NB4 (cell line): ENCODE measurements around the gene UTP25.

ENCODE experiments used
- MAX ChIP-seq: IDR thresholded peaks from 2 replicates; pipeline ENCODE4 v1.6.1; 2011; ENCODE audit warnings: low read depth, low read length
- MYC ChIP-seq: IDR thresholded peaks from 2 replicates; pipeline ENCODE4 v1.6.1; 2011; ENCODE audit warnings: low read depth, low read length
- POLR2A ChIP-seq: IDR thresholded peaks from 2 replicates; pipeline ENCODE4 v1.6.1; 2011; ENCODE audit warnings: mild to moderate bottlenecking; ENCODE audit not compliant: insufficient read length; ENCODE audit errors: extremely low read depth
- TF ChIP-seq, protein P1 (sequence below): IDR thresholded peaks from one replicate; pipeline ENCODE4 v1.5.1; 2012; ENCODE audit warnings: low read depth, low read length

DNA sequence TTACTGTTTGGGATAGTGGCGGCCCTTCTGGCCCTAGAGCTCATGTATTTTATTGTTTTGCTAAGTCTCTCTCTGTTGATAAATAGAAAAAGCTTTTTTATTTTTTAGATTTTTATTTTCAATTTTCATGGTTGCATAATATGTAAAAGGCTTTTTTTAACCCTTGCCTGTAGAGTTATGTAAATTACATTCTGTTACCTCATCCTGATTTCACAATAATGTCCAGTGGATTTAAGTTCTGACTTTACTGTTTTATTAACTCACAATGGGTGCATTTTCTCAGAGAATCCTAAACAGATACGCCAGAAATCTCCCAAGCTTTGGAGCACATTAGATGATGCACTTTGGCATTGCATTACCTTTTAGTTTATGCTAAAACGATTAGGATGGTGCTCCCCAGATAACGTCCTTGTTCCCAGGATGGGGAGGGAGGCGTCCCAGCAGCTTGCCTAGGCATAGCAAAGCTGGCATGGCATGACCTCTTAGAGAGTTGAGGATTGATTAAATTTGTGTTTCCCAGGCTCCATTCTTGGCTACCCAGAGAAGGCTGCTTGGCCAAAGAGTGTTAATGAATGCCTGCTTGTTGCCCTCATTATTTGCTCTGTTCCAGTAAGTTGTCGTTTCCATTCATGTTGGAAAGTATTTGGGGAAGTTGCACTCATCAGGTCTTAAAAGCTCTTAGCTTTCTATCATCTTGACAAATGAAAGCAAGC is 17.1 kb downstream of the UTP25 start:
- no peak for TF ChIP-seq MAX
- TF ChIP-seq, protein P1, sequence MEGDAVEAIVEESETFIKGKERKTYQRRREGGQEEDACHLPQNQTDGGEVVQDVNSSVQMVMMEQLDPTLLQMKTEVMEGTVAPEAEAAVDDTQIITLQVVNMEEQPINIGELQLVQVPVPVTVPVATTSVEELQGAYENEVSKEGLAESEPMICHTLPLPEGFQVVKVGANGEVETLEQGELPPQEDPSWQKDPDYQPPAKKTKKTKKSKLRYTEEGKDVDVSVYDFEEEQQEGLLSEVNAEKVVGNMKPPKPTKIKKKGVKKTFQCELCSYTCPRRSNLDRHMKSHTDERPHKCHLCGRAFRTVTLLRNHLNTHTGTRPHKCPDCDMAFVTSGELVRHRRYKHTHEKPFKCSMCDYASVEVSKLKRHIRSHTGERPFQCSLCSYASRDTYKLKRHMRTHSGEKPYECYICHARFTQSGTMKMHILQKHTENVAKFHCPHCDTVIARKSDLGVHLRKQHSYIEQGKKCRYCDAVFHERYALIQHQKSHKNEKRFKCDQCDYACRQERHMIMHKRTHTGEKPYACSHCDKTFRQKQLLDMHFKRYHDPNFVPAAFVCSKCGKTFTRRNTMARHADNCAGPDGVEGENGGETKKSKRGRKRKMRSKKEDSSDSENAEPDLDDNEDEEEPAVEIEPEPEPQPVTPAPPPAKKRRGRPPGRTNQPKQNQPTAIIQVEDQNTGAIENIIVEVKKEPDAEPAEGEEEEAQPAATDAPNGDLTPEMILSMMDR, result no peak
- TF ChIP-seq POLR2A, result no peak
- no peak for TF ChIP-seq MYC
